HG03432 (cell line): ENCODE data around the gene LPP.
"Not testable (repeated sequence)": the region's sequence is repeated elsewhere in the genome, so short reads cannot be mapped to it uniquely, and the experiment has no call there.

Source experiments
- ATAC-seq: cut with Tn5 transposase; IDR thresholded peaks from one replicate; pipeline ENCODE4 v1.9.1; 2021; ENCODE audit warnings: mild to moderate bottlenecking, moderate library complexity; ENCODE audit not compliant: unreplicated experiment

LPP gene

DNA sequence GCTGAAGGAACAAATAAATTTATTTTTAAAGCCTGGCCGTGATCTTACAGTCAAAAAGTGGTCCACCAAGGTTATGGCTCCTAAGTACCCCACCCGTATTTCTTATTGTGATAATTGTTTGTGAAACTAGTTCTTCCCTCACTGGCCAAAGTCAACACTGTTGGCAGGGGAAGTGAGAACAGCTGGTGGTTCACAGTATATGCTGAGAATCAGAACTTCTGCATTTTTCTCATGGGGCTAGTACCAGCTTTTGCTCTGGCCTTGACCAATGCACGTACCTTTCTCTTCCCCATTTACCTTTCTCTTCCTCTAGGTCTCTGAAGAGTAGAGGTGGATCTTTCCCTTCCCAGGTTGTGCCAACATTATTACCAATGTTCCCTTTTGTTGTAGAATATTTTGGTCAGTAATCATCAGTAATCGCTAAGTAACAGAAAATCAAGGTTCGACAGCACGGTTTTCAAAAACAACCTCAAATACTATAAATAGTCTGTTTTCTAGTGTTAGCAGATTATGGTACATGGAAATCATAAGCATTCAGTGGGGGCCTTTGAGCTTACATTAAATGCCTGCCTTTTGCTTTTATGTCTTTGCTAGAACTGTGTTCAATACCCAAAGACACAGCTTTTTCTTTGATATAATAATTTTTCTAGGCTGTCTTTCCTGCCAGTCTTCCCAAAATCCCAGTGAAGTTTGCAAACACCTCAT, 268.0 kb downstream of the LPP start:
- peak; percentile 100 for ATAC-seq

DNA sequence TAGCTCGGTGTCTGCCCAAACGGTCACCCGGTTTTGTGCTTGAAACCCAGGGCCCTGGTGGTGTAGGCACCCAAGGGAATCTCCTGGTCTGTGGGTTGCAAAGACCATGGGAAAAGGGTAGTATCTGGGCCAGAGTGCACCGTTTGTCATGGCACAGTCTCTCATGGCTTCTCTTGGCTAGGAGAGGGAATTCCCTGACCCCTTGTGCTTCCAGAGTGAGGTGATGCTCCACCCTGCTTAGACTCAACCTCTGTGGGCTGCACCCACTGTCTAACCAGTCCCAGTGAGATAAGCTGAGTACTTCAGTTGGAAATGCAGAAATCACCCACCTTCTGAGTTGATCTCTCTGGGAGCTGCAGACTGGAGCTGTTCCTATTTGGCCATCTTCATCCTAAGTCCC, 274.0 kb downstream of the LPP start:
- ATAC-seq, result not testable (repeated sequence)

DNA sequence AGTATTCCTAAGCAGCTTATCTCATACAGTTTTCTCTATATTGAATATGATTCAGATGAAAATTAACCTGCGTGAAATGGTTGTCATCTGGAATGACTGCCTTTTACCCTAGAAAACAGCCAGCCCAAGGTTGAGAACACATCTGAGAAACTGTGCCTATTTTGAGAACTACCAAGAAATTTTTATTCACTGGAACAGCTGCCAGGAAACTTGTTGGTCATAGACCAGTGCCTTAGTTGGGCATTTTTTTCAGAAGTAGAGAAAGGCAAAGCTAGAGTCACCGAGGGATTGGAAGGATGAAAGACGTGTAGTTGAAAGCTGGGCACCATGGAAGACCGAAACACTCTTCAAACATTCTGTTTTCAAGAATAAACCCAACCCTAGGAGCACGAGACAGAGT, 277.1 kb downstream of the LPP start:
- no peak for ATAC-seq

GRCh38 chr3:188431553-188431952, 277.6 kb downstream of the LPP start:
- ATAC-seq, result no peak

DNA sequence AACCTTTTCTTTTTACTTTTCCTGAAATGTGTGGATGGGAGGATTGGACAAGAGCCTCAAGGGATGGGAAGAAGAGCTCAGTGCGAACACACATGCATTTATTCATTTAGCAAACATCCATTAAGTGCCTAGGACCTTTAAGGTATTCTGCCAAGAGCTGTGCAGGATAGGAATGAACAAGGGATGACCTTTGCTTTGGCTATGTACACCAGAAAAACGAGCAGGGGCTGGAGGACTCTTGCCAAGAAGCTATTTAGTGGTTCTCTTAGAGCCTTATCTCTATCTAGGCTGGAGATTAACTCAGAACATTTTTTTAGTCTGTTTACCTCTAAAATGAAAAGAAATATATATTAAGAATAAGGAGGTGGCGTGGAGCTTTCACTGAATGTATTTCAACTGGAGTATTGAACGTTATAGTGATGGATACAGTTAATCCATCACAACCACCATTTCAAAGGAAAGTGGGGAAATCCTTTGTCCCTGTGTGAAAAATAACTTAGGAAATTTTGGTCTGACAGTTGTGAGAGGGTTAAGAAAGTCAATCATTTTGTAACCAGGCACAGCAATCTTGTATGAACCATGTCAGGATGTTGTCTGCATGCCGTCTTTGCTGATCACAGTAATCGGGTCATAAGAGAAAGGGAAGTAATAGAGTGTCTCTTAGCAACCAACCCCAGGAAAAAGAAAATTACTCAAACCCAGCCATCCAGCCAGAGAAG, 279.0 kb downstream of the LPP start:
- ATAC-seq, result no peak

DNA sequence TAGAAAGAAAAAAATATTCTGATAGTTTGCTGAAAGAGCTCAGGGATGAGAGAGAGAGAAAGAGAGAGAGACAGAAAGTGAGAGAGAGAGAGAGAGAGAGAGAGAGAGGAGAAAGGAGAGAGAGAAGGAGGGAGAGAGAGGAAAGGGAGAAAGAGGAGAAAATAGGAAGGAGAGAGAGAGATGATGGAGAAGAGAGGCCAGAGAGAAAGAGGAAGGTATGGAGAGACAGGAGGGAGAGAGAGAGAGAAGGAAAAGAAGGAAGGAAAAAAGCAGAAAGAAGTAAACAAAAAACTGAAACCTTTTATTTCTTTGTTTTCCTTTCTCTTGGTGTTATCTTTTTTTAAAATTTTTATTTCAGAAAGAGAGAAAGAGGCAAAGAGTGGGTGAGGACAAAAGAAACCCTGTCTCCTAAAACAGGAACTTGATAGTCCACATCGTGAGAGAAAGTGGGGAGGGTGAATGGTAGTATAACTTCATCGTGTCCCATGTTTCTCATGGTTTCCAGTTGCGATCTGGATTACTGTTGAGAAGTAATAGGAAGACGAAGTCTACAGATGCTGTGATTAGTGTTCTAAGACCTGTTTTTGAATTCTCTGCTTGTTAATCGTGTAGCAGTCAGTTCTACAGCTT, 279.7 kb downstream of the LPP start:
- ATAC-seq, result no peak

DNA sequence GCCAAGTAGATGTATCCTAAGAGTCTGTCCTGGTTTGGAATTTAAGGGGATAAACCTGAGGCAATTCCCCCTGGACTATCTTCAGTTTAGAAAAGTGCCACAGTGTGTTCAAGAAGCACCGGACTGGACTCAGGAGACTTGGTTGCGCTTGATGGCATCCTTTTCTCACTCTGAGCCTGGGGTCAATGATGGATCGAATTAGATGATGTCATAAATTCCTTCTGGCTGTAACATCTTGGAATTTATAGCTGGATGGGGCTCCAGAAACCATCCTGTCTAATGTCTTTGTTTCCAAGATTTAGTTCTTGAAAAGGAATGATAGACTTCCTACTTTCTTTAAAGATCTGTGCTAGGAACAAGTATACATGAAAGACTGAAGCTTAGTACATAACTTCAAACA, 280.6 kb downstream of the LPP start:
- ATAC-seq, result no peak

GRCh38 chr3:188435266-188435665, 281.3 kb downstream of the LPP start:
- ATAC-seq, result no peak

DNA sequence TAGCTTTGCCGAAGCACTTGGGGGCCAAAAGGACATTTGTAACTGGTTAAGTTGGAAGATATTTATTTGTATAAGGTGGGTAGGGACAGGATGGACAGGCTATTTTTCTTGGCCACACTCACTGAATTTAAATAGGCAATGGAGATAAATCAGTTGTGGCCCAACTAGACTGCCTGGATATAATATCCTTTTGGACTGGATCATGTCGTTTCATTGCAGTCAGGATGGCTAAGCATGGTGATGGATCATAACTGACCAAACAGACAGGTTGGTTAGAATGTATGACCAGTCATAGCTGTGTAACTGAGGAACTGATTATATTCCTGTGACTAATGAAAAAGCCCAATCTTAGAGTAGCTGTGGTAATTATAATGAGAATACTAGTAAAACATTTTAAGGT, 284.0 kb downstream of the LPP start:
- no peak for ATAC-seq

DNA sequence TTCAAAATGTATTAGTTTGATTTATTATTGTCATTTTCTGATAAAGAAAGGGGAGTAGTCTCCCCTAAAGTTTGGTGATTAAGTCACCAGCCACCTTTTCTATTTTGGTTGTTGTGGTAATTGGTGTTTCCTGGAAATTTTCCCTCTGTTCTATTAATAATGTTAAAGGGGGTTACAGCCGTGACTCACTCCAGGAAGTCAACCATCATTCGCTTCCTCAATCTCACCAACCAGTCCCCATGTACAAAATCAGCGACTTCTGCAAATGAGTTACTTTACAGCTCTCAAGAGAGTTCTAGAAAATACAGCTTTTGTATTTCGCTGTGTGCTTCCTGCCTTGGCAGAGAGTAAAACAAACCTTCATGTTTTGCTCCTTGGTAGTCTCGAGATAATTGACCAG, 285.1 kb downstream of the LPP start:
- peak; percentile 90 for ATAC-seq

- ATAC-seq, result no peak
These were observed 286.5 kb downstream of the LPP start for GRCh38 chr3:188440340-188440972.

DNA sequence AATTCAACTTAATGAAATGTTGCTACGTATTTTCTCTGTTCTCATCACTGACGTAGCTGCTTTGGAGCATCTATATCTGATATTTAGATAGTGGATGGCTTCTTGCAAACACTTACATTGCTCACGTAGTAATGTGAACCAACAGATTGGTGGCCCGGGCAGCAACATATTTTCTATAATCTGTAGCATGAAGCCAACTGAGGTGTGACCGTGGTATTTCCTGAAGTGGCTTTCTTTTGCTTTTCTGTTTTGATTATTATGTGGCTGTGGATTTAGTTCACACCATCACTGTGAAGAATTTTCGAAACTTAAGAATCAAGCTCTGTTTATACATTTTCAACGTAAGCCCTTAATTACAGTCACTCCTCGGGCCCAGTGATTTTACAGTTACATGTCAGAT, 288.5 kb downstream of the LPP start:
- no peak for ATAC-seq

DNA sequence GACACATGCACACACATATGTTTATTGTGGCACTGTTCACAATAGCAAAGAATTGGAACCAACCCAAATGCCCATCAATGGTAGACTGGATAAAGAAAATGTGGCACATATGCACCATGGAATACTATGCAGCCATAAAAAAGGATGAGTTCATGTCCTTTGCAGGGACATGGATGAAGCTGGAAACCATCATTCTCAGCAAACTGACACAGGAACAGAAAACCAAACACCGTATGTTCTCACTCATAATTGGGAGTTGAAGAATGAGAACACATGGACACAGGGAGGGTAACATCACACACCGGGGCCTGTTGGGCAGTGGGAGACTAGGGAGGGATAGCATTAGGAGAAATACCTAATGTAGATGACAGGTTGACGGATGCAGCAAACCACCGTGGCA, 291.2 kb downstream of the LPP start:
- ATAC-seq, result not testable (repeated sequence)

DNA sequence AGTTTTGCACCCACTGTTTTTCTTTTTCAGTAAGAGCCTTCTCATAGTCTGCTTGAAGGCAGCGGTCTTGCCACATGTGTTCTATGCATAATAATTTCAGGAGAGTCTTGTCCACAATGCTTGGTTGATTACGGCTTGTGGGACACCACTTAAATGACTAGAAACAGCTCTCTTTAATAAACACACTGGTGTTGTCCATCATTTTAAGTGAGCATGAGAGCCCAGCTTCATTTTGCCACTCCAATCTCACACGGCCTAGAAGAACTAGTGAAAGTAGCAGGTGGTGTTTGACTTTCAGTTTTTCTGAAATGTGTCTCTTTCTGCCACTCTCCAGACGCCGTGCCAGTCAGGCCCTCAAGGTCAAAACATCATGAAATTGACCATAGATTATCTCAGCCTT, 292.1 kb downstream of the LPP start:
- ATAC-seq, result peak; percentile 85

DNA sequence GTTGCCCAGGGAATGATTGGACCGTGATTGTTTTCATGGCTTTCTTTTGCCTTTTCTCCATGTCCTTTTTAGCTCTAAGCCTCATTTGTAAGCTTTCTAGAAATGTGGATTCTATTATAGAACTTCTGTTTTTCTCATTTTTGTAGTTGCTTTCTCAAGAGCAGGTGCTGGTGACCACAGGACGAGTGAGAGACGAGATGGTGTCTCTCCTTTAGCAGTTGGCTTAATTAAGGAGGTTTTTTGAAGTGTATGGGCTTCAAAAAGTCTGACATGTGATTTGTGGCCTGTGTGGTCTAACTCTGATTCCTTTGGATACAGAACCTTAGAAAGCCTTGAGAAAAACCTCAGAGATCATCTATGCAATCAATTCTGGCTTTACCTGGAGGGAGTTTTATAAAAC, 292.8 kb downstream of the LPP start:
- ATAC-seq, result peak; percentile 50

DNA sequence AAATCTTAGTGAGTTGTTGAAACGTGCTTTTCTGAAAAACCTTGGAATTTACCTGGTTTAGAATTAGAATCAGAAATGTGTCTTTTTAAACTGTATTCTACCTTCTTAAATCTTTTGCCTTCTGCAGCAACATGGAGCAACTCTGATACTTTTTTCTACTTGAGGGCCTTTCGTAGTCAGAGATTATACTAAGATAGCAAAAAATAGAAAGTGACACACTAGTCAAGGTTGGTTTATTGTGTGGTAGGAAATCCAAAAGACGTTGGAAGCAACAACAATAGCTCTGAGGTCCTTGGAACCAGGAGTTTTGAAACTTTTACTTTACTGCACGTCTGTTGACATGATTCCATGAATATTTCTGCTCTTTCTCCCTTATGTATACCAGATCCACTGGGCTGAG, 294.9 kb downstream of the LPP start:
- no peak for ATAC-seq

DNA sequence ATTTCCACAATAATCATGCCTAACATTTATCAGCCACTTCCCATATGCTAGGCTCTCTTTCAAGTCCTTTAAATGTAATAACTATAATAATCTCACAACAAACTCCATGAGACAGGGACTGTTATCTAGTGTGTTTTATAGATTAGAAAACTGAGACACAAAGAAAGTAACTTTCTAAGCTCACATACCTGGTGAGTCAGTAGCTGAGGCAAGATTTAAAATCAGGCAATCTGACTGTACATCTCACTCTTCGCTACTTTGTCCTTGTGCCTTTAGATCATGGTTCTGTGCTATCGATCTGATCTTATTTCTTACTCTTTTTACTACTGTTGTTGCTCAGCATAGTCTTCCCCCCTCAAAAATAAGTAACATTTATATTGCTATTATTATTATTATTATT, 295.5 kb downstream of the LPP start:
- no peak for ATAC-seq

DNA sequence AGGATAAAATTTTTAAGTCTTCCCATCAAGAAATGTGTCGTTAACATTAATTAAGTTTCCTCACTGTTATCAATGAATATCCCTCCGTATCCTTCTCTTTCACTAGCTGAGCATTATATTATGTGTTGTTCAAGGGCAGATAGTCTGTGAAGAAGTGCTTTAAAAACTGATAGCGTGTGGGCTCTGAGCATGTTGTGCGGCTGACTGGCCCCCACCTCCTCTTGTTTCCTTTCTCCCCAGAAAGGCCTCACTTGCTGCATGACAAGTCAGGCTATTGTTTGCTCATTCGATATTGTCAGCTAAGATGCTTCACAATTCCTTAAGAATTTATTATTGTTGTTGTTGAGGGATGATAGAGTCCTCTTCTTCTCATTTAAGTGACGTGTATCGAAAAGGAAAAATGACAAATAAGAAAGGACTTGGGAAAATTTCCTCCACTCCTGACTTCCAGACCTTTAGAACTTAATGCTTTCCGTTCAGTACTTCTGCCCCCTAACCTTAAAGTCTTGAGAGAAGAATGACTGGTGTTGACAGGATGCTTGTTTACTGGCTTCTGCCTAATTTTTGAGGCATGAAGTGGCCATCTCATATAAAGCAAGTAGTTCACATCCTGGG, 298.3 kb downstream of the LPP start:
- ATAC-seq, result no peak

- no peak for ATAC-seq
These were observed 299.8 kb downstream of the LPP start for GRCh38 chr3:188453431-188454384.

DNA sequence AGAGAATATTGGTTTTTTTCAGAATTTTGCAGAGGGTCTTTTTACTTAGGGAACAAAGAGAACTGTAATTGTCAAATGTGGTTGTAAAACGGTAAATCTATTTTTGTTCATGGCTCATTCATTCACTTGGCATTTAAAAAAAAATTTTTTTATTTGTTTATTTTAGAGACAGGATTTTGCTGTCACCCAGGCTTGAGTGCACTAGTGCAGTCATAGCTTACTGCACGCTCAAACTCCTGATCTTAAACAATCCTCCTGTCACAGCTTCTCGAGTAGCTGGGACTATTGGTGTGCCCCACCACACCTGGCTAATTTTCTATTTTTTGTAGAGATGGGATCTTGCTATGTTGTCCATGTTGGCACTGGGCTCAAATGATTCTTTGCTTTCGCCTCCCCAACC, 301.8 kb downstream of the LPP start:
- no peak for ATAC-seq
